Retina (tissue), 1 donor: ENCODE data around the gene CTBS.
A peak's percentile ranks its signal among the peaks of the same experiment; 100 is the strongest.

Experiments
- DNase-seq: peaks from one replicate; pipeline ENCODE4 v3.0.0-alpha.2; 2016

The CTBS gene

GRCh38 chr1:84504580-84505492 is 69.4 kb downstream of the CTBS start:
- DNase-seq, result peak; percentile 17

GRCh38 chr1:84502927-84503326 is 71.3 kb downstream of the CTBS start:
- DNase-seq, result peak; percentile 48
